Adipose tissue (tissue), 3 donors: Measurements from ENCODE around the gene ARHGAP42. TPM values are rescaled to one million over a fixed set of nuclear protein-coding genes. Genes with fewer than 3 reads are reported as not detected.
"Not testable (repeated sequence)": the region's sequence is repeated elsewhere in the genome, so short reads cannot be mapped to it uniquely, and the experiment has no call there.

Experiments
- H3K27ac ChIP-seq: one replicate; pipeline ENCODE4 v1.5.1; 2013; ENCODE audit warnings: low read depth, low read length
- WGBS, 3 donors: extraction: QIAGEN DNeasy Blood & Tissue Kit; methylation state at CpG; one replicate each; pipeline ENCODE4 v1.1.7; 2013; 5-methylcytosine and 5-hydroxymethylcytosine counted together
- polyA plus RNA-seq, 3 donors: library from polyadenylated mRNA; stranded (reverse); fragments of 200-250 nt; gene quantifications; one replicate each; pipeline ENCODE4 v1.2.3, GENCODE V29; 2013
- donor health status: healthy with polysubstance abuse.
- donor health status: Bipolar disorder and iron deficiency.
- donor health status: healthy.

The ARHGAP42 gene
- polyA plus RNA-seq, 3 donors: 0.87 to 11.6 (median 6.2) TPM

- no peak overlapping the region for H3K27ac ChIP-seq
- 74 to 89% (median 84%) methylated on average over 1 of the region's 1 CpG for WGBS, 3 donors
These were observed 312.7 kb downstream of the ARHGAP42 start for GRCh38 chr11:100999756-101000155.

DNA sequence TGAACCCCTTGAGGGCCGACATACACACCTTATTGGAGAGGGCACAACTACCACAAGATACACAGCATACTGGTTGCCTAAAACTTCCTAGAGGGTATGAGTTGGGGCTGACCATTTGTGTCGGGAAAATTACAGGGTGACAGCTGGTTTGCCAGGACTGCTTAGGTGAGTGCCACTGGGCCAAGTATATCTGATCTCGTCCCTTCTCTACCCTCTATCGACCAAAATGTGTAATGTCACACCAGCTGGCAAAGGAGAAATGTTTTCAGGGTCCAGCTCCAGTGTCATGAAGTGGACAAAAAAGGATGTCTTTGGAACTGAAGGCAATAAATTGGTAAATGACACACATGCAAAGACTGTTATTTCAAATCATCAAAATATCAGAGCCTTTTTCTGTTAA, 316.4 kb downstream of the ARHGAP42 start:
- 70 to 83% (median 79%) methylated on average over 4 of the region's 4 CpGs for WGBS, 3 donors
- H3K27ac ChIP-seq: no peak overlapping the region

DNA sequence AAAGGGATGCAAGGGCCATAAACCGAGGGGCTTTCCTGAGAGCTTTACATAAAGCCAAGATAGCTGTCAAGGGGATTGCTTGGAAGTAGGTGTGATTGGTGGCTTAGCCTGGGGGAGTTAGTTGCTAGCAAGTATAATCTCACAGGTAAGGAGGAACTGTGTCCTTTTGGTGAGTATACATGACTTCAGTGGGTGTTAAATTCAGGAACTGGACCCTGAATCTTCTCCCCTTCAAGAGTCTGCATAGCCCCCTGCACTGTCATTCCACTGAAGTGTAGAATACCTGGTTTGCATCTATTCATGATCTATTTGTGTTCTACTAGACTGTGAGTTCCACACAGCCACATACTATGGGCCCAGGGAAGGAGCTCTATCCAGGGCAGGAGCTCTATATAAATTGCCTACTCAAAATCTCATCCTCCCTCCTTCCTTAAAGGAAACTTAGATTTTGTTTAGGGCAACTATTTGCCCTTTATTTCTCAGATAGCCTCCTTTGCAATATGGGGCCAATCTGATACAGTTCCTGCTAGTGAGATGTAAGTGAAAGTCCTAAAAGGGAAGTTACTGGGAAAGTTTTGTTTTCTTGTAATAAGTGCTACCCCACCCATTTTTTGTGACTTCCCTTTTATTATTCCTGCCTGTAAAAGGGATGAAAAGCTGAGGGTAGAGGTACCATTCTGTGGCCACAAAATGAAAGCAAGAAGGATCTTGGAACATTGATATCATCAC, 322.0 kb downstream of the ARHGAP42 start:
- 48 to 83% (median 81%) methylated on average over 1 of the region's 1 CpG for WGBS, 3 donors
- H3K27ac ChIP-seq: no peak overlapping the region

GRCh38 chr11:101009690-101010055, 322.6 kb downstream of the ARHGAP42 start:
- WGBS, 3 donors: 20 to 37% (median 36%) methylated on average over 2 of the region's 2 CpGs
- no peak overlapping the region for H3K27ac ChIP-seq

DNA sequence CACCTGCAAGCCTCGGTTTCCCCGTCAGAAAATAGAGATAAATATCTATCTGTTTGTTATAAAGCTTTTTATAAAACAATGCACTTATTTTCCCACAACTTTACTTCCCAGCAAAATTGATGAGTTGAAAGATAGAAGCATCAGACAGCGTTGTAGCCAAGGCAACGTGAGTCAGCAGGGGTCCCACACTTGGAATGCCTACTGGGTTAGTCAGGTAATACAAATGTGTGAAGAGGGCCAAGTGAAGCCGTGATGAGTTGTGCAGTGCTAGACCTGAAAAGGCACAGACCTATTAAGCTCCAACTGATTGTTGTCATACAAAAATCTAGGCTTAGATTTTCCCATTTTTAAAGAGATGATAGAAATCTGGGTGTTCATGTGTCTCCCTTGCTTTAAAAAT, 323.8 kb downstream of the ARHGAP42 start:
- WGBS, 3 donors: 59 to 84% (median 79%) methylated on average over 5 of the region's 5 CpGs

DNA sequence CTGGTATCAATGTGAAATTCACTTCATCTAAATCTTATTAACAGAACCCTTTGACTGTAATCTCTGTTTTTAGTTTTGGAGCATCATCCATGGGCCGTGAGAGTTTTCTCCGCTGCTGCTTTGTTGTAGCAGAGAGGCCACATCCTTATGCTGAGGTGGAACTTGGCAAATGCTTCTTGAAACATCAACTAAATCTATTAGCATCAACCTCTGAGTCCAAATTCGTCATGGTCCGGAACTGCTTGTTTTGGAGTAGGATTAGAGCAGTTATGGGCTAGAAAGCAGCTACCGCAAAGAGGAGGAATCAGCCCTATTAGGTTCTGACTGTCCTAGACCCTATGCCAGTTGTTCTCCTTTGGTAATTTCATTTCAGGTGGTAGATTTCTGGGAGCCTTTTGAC, 324.8 kb downstream of the ARHGAP42 start:
- no peak overlapping the region for H3K27ac ChIP-seq
- 76 to 91% (median 88%) methylated on average over 5 of the region's 5 CpGs for WGBS, 3 donors

More for the DNA sequence above, 323.8 kb downstream of the ARHGAP42 start:
- H3K27ac ChIP-seq: no peak overlapping the region

DNA sequence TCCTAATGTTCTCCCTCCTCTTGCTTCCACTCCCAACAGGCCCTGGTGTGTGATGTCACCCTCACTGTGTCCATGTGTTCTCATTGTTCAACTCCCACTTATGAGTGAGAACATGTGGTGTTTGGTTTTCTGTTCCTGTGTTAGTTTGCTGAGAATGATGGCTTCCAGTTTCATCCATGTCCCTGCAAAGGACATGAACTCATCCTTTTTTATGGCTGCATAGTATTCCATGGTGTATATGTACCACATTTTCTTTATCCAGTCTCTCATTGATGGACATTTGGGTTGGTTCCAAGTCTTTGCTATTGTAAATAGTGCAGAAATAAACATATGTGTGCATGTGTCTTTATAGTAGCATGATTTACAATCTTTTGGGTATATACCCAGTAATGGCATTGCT, 326.6 kb downstream of the ARHGAP42 start:
- H3K27ac ChIP-seq: not testable (repeated sequence)

DNA sequence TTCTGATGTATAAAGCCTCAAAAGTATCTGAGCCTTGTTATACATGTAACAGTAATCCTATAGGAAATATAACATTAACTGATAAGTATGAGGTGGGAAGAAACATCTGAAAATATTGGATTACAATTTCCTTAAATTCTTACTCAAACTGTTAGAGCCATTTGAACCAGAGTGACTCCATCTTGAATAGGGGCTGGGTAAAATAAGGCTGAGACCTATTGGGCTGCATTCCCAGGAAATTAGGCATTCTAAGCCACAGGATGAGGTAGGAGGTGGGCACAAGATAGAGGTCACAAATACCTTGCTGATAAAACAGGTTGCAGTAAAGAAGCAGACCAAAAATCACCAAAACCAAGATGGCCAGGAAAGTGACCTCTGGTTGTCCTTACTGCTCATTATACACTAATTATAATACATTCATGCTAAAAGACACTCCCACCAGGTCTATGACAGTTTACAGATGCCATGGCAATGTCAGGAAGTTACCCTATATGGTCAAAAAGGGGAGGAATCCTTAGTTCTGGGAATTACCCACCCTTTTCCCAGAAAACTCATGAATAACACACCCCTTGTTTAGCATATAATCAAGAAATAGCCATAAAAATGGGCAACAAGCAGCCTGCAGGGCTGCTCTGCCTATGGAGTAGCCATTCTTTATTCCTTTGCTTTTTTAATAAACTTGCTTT, 327.7 kb downstream of the ARHGAP42 start:
- H3K27ac ChIP-seq: no peak overlapping the region

DNA sequence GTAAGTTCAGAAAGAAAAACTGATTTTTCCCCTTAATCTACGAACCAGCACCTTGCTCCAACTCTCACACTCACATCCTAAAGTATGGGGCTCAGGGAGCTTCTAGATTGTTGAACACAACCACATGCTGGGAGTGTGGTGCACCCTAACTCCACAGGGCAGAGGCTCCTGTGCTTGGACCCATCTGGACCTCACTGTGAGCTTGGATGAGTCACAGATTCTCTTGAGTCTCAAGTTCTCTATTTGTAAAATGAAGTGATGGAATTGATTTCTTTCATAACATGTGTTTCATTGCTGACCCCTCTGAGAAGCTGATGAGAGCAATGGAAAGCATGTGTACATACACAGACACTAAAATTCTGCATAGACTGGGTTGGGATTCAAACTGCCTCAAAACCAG, 332.8 kb downstream of the ARHGAP42 start:
- no peak overlapping the region for H3K27ac ChIP-seq
- 67 to 79% (median 74%) methylated on average over 1 of the region's 1 CpG for WGBS, 3 donors

GRCh38 chr11:101022256-101022655, 335.2 kb downstream of the ARHGAP42 start:
- H3K27ac ChIP-seq: no peak overlapping the region

DNA sequence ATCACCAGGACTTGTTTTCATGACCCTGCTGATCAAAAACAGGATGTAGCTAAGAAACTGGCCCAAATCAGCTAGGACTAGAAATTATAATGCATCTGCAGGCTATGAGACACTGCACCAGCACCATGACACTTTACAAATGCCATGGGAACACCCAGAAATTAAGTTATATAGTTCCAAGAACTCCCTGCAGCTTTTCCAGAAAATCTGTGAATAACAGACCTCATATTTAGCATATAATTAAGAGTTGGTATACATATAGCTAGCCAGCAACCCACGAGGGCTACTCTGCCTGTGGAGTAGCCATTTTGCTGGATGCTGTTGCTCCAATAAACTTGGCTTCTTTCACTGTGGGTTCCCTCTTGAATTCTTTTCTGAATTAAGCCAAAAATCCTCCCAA, 341.6 kb downstream of the ARHGAP42 start:
- WGBS, 3 donors: 29 to 61% (median 59%) methylated on average over 1 of the region's 1 CpG
- H3K27ac ChIP-seq: no peak overlapping the region

DNA sequence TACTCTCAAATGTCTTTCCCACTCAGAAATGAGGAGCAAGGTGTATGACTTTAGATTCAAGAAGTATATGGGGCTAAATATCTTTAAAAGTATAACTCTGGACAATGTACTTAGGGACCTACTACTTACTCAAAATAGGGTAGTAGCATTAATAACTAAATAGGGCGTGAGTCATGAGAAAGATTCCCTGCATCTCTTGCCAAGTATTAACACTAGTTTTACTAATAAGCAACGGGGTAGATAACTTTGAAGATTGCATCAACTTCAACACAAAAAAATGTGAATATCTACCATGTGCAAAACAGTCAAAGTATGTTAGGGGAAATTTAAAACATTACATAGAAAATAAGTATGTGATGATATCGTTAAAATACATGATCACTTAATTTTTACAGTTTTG, 342.9 kb downstream of the ARHGAP42 start:
- 60 to 67% (median 62%) methylated on average over 3 of the region's 3 CpGs for WGBS, 3 donors
- no peak overlapping the region for H3K27ac ChIP-seq

DNA sequence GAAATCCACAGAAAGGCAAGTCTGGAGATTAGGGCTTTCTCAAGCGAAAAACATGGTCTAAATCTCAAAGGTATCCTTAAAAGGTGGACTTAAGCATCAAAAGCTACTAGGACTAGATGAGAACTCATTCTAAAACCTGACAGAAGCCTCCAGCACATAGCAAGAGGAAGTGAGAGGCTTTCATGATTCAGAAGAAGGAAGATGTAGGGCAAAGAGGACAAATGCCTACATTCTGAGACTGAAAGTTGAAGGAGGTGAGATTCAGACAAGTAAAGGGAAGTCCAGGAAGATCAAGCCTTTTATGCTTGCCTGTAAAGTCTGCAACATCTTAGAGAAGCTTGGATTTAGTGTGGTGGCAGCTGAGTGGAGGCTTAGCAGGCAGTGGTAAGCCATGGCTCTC, 343.6 kb downstream of the ARHGAP42 start:
- H3K27ac ChIP-seq: no peak overlapping the region
- WGBS, 3 donors: 63 to 94% (median 78%) methylated on average over 1 of the region's 1 CpG

- H3K27ac ChIP-seq: no peak overlapping the region
- 65 to 87% (median 80%) methylated on average over 3 of the region's 3 CpGs for WGBS, 3 donors
These were observed 344.6 kb downstream of the ARHGAP42 start for GRCh38 chr11:101031713-101032112.

GRCh38 chr11:101032991-101033390, 345.9 kb downstream of the ARHGAP42 start:
- no peak overlapping the region for H3K27ac ChIP-seq

DNA sequence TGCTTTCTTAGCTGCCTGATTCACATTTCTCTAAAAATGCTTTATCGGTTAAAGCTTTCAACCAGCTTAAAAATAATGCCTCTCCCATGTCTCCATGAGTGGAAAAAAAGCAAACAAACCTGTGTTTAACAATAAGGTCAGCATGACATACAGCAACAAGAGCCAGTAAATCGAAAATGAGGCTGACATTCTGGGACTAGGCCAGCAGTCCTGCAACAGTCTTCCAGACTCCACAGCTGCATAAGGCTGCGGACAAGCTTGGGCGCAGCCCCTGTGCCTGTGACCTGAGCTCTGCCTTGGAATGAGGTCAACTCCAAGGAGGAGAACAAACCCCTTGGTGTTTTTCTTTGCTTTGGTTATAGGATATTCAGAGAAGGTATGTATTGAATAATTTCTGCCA, 347.0 kb downstream of the ARHGAP42 start:
- WGBS, 3 donors: 48 to 62% (median 53%) methylated on average over 4 of the region's 4 CpGs
- H3K27ac ChIP-seq: no peak overlapping the region

DNA sequence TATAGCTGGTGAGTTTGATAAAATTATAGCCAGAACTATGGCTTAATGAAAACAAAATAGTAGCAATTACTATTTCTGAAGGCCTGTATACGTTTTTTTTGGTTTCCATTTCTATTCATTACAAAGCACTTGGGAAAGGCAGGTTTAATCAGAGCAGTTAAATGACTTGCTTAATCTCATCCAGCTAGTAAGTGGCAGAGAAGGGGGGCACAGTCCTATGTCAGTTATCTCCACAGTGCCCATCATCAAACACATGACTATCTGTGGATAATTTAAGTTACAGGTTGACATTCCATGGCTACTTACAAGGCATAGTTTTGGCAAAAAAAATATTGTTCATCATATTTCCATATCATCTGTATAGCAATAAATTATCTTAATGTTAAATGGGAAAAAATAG, 348.8 kb downstream of the ARHGAP42 start:
- 55 to 79% (median 67%) methylated on average over 1 of the region's 1 CpG for whole genome bisulfite sequencing, 3 donors
- no peak overlapping the region for H3K27ac ChIP-seq
